CD4-positive, alpha-beta T cell treated with Interleukin-10 for 1 hour (primary cell): ENCODE results near the gene CYCS.
A peak's percentile ranks its signal among the peaks of the same experiment; 100 is the strongest.
"Not testable (repeated sequence)": the region's sequence is repeated elsewhere in the genome, so short reads cannot be mapped to it uniquely, and the experiment has no call there.

ENCODE experiments used
- DNase-seq: peaks from one replicate; pipeline ENCODE4 v3.0.0-alpha.2; 2020

Gene CYCS

GRCh38 chr7:25118048-25118753 is 6.9 kb downstream of the CYCS start:
- DNase-seq, result no peak

- peak; percentile 40 for DNase-seq
These were observed 7.6 kb downstream of the CYCS start for GRCh38 chr7:25117226-25118047.

GRCh38 chr7:25116621-25117020 is 8.4 kb downstream of the CYCS start:
- no peak for DNase-seq

GRCh38 chr7:25110514-25110913 is 14.5 kb downstream of the CYCS start:
- DNase-seq, result not testable (repeated sequence)

- DNase-seq, result no peak
These were observed 15.8 kb downstream of the CYCS start for GRCh38 chr7:25109276-25109675.

- no peak for DNase-seq
These were observed 19.1 kb downstream of the CYCS start for GRCh38 chr7:25105911-25106310.

- no peak for DNase-seq
These were observed 21.3 kb downstream of the CYCS start for GRCh38 chr7:25103773-25104172.

GRCh38 chr7:25101817-25102216 is 23.2 kb downstream of the CYCS start:
- DNase-seq, result no peak

- peak; percentile 74 for DNase-seq
These were observed 26.7 kb downstream of the CYCS start for GRCh38 chr7:25098096-25099046.

- DNase-seq, result no peak
These were observed 29.3 kb downstream of the CYCS start for GRCh38 chr7:25095516-25096345.

GRCh38 chr7:25093268-25093826 is 31.7 kb downstream of the CYCS start:
- peak; percentile 78 for DNase-seq

GRCh38 chr7:25091779-25092178 is 33.3 kb downstream of the CYCS start:
- DNase-seq, result no peak

- no peak for DNase-seq
These were observed 33.9 kb downstream of the CYCS start for GRCh38 chr7:25091176-25091575.

- no peak for DNase-seq
These were observed 34.7 kb downstream of the CYCS start for GRCh38 chr7:25090374-25090773.

GRCh38 chr7:25087855-25088254 is 37.2 kb downstream of the CYCS start:
- DNase-seq, result no peak

GRCh38 chr7:25084821-25085220 is 40.2 kb downstream of the CYCS start:
- DNase-seq, result no peak

- no peak for DNase-seq
These were observed 41.9 kb downstream of the CYCS start for GRCh38 chr7:25083201-25083600.

- DNase-seq, result not testable (repeated sequence)
These were observed 43.0 kb downstream of the CYCS start for GRCh38 chr7:25082041-25082440.

- DNase-seq, result no peak
These were observed 48.0 kb downstream of the CYCS start for GRCh38 chr7:25077096-25077495.

GRCh38 chr7:25075459-25075858 is 49.6 kb downstream of the CYCS start:
- no peak for DNase-seq

- DNase-seq, result no peak
These were observed 51.6 kb downstream of the CYCS start for GRCh38 chr7:25073451-25073850.
